Stimulated activated CD8-positive, alpha-beta memory T cell treated with anti-CD3 and anti-CD28 coated beads, Interleukin-4, amount 100 ng/mL, for 24 hours (primary cell): ENCODE measurements around the gene LRRC2.

Source experiments
- DNase-seq: peaks from one replicate; pipeline ENCODE4 v3.0.0-alpha.2; 2020; ENCODE audit warnings: low read depth

LRRC2 gene

GRCh38 chr3:46479021-46479420, 87.1 kb downstream of the LRRC2 start:
- no peak for DNase-seq

GRCh38 chr3:46478341-46478740, 87.8 kb downstream of the LRRC2 start:
- no peak for DNase-seq

- DNase-seq = no peak
These were observed 88.3 kb downstream of the LRRC2 start for GRCh38 chr3:46477756-46478155.

GRCh38 chr3:46477145-46477544, 89.0 kb downstream of the LRRC2 start:
- no peak for DNase-seq

- no peak for DNase-seq
These were observed 93.4 kb downstream of the LRRC2 start for GRCh38 chr3:46472736-46473135.

GRCh38 chr3:46471371-46471914, 94.7 kb downstream of the LRRC2 start:
- no peak for DNase-seq

- DNase-seq = no peak
These were observed 95.3 kb downstream of the LRRC2 start for GRCh38 chr3:46470831-46471230.

GRCh38 chr3:46469680-46470357, 96.3 kb downstream of the LRRC2 start:
- no peak for DNase-seq

GRCh38 chr3:46468753-46469600, 97.1 kb downstream of the LRRC2 start:
- no peak for DNase-seq

GRCh38 chr3:46467562-46467961, 98.5 kb downstream of the LRRC2 start:
- DNase-seq = no peak

GRCh38 chr3:46466871-46467403, 99.2 kb downstream of the LRRC2 start:
- DNase-seq = no peak

GRCh38 chr3:46466273-46466672, 99.8 kb downstream of the LRRC2 start:
- DNase-seq = no peak
